HG03095 (cell line): ENCODE measurements around the gene TRAPPC3.

ENCODE experiments used
- ATAC-seq: cut with Tn5 transposase; IDR thresholded peaks from one replicate; pipeline ENCODE4 v1.9.1; 2021; ENCODE audit warnings: moderate library complexity; ENCODE audit not compliant: unreplicated experiment

TRAPPC3 gene

DNA sequence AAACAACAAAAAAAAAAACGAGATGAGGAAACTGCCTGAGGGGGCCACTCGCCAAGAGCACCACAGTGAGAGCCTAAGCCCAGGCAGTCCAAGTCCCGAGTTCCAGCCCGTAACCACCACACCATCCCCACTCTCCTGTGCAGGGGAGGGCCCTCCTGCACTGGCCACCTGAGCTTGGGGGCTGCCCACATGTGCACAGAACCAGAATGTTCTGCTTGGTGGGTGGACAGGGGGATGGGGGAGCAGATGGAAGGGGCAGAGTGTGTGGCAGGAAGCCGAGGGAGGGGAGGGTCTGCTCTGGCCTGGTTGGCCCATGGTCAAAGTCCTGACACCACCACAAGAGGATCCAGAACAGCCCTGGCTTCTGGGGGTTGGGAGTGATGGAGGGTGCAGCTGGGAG lies 43.0 kb downstream of the TRAPPC3 start:
- ATAC-seq: no peak

DNA sequence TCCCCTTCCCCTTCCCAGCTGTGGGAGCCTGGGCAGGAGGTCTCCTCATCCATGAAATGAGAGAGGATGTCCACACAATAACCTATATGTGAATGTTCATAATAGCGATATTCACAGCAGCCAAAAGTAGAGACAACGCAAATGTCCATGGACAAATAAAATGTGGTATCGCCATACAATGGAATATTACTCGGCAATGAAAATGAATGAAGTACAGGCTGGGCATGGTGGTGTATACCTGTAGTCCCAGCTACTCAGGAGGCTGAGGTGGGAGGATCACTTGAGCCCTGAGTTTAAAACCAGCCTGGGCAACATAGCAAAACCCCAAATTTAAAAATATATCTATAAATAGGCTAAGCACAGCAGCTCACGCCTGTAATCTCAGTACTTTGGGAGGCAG lies 47.7 kb downstream of the TRAPPC3 start:
- ATAC-seq: no peak

DNA sequence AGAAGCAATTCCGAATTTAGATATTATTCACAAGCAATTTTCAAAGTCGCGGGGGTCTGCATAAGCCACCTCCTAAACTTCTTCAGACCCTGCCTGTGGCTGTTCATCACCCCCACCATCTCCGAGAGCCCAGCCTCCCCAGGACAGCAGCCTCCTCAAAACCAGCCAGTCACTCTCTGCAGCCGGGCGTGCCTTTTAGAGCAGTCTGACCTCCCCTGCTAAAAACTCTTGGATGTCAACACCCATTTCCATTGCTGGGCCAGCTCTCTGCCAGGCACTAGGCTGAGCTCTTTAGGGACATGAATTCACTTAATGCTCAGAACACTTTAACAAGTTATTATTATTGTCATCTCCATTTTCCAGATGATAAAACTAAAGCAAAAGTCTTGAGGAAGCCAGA lies 48.9 kb downstream of the TRAPPC3 start:
- ATAC-seq: no peak

DNA sequence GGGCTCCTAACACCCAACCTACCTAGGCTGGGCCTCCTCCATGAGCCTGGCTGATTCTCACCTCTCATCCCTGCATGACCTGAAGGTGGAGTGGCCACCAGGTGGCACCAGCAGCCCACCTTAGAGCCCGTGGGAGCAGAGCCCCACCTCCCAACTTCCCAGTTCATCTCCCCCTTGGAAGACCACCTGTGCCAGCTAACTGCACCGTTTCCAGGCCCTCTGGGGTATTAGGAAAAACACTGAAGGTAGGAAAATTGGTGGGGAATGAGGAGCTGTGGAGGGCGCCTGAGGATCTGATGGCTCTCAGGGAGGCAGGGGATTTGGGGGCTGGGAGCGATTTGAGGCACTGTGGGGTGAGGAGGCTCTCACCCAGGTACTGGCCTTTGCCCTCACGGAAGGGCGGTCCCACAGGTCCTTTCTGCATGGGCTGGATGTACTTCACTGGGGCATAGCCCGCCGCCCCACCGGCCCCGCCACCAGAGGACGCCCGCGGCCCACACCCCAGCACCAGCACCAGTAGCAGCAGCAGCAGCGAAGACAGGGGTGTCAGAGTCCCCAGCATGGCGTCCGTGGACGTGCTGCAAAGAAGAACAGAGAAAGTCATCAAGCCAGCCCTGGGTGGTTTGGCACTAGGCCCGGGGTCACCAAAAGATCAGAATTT lies 49.5 kb downstream of the TRAPPC3 start:
- peak; percentile 48 for ATAC-seq

DNA sequence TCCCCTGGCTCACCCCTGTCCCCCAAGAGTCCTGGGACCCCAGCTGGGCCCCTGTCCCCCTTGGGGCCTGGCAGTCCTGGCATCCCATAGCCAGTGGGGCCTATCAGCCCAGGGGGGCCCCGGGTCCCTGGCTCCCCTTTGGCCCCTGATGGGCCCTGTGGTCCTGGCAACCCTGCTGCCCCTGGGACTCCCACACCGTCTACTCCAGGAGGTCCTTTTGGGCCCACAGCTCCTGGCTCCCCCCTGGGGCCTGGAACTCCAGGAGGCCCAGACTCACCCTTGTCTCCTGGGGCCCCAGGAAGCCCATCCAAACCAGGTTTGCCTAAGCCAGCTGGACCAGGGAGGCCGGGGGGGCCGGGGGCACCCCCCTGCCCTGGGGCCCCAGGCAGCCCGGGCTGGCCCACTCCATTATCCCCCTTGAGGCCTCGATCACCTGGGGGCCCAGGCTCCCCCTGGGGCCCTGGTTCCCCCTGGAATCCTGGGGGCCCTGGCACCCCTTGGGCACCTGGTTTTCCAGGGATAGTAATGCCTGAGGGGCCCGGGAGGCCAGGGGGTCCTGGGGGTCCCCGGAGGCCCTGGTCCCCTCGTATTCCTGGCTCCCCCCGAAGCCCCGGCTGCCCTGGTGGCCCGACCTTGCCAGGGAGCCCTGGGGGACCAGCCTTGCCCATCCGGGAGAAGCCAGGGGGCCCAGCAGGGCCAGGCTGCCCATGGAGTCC lies 50.5 kb downstream of the TRAPPC3 start:
- no peak for ATAC-seq

DNA sequence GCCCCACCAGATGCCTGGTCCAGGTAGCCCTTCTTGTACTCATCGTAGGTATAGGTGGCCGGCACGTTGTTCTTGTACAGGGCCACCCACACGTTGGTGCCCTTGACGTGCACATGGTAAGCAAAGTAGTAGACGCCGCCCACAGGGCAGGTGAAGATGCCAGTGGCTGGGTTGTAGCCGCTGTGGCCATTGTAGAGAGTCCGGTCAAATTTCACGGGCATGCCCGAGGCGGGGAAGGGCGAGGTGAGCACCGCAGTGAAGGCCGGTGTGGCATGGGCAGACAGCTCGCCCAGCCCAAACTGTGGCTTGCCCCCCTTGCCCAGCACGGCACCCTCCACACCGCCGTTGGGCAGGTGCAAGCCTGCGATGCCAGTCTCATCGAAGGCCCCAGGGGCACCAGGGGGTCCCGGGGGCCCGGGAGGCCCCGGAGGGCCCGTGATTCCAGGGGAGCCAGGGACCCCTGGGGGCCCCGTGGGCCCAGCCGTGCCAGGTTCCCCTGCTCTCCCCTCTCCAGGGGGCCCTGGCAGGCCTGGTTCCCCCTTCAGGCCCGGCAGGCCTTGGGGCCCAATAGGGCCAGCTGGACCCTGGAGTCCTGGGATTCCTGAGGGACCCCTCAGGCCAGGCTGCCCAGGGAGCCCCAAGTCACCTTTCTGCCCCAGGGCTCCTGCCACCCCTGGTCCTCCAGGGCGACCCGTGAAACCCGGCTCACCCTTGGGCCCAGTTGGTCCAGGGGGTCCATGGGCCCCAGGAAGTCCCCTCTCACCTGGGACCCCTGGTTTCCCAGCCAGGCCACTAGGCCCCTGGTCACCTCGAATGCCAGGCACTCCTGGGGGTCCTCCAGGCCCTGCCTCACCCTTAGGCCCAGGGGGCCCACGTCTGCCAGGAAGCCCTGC lies 51.3 kb downstream of the TRAPPC3 start:
- ATAC-seq: no peak

DNA sequence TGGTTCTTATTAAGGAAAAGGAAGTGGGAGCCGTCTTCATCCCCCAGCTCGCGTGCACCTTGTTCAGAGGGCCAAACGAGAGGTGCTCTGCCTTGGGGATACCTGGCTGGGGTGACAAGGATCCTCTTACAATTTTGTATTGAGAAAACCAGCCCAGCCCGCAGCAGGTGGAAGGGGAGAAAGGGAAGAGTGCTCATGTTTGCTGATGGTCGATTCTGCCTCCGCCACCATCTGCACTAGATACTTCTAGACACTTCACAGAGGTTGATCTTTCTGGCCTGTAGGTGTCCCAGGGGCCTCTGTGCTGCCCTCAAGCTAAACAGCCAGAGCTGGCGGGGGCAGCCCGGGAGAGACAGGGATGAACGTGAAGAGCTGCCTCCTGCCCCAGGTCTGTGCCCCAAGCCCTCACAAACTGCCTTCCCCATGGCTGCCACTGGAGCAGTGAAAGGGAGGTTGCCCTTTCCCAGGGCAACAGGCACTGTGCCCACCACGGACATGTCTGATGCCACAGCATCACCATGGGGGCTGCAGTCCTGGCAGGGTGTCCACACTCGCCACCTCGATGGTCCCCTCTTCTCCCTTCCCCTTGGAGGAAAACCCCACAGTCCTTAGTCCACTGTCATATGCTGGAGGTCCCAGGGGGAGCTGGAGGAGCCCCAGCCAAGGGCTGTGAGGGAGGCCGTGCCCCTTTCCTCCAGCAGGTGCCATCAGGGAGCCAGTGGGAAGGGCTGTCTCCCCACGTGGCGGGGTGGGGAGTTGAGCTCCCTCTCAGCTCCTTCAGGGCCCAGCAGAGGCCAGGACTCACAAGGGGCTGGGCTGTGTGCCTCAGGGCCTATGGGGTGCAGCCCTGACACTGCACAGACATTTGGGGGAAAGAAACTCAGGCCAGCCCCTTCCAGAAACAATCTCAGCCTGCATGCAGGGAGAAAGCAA lies 52.5 kb downstream of the TRAPPC3 start:
- no peak for ATAC-seq

DNA sequence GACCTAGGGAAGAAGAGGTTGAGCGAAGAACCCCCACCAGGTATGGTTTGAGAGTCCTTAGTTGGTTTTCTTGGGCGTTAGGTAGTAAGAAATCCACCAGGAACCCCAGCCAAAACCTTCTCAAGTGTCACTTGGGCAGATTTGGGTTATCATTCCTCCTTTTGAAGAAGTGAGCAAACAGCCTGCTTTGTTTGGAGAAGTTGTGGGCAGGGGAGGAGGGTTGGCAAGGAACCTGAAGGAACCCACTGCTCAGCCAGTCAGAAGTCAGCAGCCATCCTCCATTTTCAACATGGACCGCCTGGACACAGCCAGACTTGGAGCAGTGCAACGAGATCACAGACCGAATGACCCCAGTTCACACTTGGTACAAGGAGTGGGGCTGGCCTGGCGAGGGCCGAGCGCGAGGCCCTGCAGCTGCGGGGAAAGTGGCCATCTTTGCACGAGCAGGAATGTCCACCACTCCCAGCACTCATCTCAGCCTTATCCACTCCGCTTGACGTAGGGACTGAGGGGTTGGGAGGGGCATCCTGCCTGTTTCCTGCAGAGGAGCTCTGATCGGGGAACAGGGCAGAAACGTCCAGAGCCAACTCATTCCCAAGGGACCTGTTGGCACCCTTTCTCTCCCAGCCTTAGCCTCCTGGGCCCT lies 53.4 kb downstream of the TRAPPC3 start:
- no peak for ATAC-seq

DNA sequence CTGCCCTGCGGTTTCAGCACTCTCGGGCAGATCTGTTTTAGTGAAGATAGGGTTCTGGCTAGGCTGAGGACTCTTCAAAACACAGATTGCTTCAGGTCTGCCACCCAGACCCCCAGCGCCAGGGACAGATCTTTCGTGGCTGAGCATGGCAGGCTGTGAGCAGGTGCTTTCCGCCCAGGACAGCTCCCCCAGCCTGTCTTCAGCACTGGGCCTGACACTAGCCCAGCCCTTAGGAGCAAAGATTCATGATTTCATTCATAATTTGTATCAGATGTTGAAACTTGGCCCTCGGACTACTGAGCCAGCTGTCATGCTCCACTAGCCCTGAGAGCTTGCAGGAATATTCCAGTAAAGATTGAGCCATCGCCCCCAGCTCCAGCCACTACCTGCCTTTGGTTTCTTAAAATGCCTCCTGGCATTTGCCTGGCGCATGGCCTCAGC lies 54.6 kb downstream of the TRAPPC3 start:
- ATAC-seq: no peak

DNA sequence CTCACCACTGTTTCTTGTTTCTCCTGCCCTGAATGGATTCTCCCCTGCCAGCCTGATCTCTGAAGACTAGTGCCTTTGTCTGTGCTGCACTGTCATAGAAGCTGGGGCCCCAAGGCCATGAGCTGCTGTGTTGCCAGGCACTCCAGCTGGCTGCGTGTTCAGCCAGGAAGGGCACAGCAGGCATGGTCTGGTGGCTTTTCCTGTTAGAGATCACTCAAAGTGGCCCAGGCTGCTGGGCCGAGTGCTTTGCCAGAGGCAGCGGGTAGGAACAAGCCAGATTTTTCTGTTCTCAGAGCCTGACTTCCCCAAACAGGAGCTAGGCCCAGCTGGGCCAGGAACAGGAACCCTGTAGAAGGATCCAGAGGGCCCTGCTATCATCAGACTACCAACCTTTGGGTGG lies 55.4 kb downstream of the TRAPPC3 start:
- no peak for ATAC-seq

DNA sequence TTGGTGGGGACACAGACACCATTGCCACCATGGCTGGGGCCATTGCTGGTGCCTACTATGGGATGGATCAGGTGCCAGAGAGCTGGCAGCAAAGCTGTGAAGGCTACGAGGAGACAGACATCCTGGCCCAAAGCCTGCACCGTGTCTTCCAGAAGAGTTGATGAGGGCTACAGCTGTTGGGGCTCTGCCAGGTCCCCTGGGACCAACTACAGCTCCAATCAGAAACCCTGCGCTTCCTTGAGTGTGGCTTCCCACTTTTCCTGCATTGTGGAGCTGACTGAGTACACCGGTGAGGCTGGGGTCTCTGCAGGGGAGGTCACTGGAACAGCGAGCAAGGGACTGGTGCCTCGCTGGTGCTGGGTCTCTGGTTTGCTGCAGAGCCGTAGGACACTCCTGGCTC lies 56.1 kb downstream of the TRAPPC3 start:
- ATAC-seq: no peak

DNA sequence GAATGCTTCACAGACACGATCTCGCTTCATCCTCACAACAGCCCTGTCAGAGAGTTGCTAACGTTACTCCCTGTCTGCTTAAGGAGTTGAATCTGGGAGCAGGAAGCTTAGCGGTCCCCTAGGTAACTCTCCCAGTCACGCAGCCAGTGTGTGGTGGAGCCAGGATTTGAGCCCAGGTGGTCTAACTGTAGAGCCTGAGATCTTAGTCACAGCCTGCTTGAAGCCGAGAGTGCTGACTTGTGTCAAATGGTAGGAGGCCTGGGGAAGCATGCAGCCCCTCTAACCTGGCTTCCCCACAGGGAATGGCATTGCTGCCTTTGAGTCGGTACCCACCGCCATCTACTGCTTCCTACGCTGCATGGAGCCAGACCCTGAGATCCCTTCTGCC lies 56.5 kb downstream of the TRAPPC3 start:
- ATAC-seq: no peak

DNA sequence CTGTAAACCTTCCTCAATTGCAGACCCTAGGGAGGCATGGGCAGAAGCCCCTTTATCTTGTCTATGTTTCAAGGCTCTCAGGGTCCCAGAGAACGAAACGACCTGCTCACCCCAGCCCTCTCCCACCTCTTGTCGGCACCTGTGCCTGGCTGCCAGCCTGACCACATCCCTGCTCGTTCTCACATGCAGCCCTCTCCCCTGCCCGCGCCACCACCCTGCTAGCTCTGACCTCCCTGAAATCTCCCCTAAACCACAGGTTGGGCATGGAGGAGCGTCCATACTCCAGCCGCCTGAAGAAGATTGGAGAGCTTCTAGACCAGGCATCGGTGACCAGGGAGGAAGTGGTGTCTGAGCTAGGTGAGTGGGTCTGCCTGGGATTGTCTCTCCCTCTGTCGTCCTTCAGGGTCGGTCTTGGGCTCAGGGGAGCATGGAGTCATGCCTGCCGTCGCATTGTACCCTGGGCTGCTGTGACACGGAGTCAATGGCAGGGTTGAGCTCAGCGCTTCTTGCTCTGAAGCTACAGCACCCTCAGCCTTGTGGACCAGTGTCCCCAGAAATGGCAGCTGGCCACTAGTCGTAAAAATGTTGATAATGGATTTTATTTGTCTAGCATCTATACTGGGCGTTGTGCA lies 57.0 kb downstream of the TRAPPC3 start:
- no peak for ATAC-seq

DNA sequence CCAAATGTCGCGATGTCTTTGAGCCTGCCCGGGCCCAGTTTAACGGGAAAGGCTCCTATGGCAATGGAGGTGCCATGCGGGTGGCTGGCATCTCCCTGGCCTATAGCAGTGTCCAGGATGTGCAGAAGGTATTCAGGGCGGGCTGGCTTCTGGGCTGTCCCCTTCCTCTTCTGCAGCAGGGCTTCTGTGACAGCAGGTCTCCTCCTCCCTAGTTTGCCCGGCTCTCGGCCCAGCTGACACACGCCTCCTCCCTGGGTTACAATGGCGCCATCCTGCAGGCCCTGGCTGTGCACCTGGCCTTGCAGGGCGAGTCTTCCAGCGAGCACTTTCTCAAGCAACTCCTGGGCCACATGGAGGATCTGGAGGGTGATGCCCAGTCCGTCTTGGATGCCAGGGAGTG lies 57.6 kb downstream of the TRAPPC3 start:
- ATAC-seq: no peak

DNA sequence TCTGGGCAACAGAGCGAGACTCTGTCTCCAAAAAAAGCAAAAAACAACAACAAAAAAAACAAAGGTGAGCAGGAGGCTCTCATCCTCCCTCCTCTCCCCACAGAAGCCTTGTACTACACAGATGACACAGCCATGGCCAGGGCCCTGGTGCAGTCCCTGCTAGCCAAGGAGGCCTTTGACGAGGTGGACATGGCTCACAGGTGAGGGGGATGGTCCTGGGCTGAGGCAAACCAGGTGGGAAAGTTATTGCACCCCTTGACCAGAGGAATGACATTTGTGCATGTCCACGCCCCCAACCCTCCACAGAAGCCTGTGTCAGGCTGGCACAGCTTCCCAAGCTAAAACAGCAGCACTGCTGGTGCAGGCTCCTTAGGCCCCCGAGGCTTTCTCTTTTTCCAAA lies 58.1 kb downstream of the TRAPPC3 start:
- no peak for ATAC-seq

DNA sequence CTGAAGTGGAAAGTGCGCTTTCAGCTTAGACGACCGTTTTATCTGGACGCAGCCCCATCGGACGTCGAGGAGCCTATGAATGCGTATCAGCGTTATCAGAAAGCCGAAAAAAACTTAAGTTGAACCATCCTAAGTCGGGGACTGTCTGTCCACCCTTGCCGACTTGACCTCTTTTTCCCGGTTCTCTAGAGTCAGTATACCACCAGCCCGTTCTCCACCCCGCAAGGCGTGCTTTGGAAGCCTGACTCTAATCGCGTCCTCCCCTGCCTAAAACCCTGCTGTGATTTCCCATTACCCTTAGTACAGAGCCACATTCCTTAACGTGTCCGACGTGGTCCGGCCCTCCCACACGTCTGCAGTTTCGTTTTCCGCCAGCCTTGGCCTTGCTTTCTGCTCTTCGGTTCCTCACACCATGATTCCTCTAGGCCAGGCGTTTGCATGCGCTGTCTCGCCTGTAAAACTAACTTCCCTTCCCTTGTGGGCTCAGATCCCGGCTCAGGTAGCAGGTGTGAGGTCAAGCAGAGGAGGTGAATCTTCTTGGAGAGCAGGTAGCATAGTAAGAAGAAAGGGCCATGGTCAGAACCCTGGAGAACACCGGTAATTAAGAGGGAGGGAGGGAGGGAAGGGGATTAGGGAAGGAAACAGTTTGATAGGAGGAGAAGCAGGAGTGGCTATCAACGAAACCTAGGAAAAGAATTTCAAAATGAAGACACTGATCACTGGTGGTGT lies 59.7 kb downstream of the TRAPPC3 start:
- ATAC-seq: peak; percentile 9

DNA sequence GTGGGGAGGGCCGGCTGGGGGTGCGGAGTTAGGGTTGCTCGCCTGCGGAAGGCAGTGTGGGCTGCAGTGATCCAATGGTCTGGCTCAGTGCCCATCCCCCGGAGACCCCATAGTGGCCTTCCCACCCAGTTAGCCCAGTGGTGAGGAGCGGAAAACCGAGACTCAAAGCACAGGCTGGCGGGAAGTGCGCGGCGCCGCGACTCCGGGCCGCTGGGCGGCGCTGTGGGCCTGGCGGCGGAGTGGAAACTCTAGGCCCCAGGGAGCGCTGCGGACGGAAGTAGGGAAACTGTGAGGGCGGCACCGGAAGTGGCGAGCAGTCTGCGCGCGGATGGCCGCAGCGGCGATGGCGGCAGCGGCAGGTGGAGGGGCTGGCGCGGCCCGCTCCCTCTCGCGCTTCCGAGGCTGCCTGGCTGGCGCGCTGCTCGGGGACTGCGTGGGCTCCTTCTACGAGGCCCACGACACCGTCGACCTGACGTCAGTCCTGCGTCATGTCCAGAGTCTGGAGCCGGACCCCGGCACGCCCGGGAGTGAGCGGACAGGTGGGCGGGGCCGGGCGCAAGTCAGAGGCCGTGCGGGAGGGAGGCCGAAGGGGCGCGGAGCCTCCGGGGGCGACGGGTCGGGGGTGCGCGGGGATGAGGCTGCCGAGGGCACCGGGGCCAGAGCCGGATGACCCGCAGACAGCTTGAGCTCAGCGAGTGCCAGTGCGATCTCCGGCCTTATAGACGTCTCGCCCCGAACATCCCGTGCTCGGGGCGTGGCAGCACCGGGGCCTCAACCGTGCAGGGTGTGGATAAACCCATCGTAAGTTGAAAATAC lies 60.5 kb downstream of the TRAPPC3 start, which contains the start of gene ADPRS:
Gene ADPRS, plus strand, starts transcription at position 316 of the 816 bp plus-strand sequence. Its CDS starts 13 bp downstream, at position 329.
- peak; percentile 46 for ATAC-seq

DNA sequence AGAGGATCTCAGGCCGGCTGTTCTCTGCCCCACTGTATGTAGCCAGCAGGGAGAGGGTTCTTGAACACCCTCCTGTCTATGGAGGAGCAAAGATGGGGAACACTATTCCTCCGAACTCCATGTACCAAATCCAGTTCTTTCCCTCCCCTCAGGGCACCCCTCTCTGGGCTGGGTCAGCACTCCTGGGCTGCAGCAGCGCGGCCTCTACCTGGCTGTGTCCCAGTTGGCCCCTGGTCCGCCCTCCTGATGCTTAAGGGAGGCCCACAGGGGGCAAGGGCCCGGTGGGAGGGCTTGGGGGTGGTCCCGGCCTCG lies 61.1 kb downstream of the TRAPPC3 start:
- ATAC-seq: peak; percentile 3
